NCI-H226 (cell line): ENCODE results near the gene CCDC154.

ENCODE experiments used
- DNase-seq: peaks from one replicate; pipeline ENCODE4 v3.0.0-alpha.2; 2015

Gene CCDC154

GRCh38 chr16:1420111-1420539 lies 24.2 kb downstream of the CCDC154 start:
- DNase-seq = no peak

GRCh38 chr16:1416521-1416941 lies 27.8 kb downstream of the CCDC154 start:
- DNase-seq = peak; percentile 22

DNA sequence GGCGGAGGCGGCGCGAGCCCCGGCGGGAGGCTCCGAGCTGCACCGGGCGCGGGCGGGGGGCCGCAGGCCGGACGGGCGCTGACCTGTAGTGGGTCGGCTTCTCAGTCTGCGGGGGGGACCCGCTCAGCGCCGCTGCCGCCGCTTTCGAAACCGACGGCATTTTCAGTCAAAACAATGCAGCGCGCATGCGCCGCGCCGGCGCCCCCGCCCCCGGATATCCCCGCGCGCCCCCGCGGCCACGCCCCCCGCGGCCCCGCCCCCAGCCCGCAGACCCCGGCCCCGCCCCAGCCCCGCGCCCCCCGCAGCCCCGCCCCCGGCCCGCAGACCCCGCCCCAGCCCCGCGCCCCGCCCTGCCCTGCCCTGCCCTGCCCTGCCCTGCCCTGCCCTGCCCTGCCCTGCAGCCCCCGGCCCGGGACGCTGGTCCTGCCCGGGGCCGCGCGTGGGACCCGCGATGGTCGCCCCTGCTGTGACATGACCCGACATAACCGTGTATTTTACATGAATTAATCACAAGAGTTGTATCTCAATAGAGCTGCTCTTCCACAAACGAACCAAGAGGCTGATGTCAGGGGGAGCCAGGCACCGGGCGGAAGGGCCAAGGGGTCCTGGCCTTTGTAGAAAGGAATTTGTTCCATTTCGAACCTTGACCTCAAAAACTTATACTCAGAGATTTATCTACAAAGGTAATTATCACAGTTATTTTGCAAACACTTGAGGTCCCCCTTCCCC lies 29.7 kb downstream of the CCDC154 start, which contains the start of gene UNKL:
UNKL (minus strand) TSS at position 173 of the 729 bp plus-strand sequence; CDS start at position 160, 13 bp downstream.
- no peak for DNase-seq

GRCh38 chr16:1413684-1414531 lies 30.4 kb downstream of the CCDC154 start:
- peak; percentile 24 for DNase-seq

DNA sequence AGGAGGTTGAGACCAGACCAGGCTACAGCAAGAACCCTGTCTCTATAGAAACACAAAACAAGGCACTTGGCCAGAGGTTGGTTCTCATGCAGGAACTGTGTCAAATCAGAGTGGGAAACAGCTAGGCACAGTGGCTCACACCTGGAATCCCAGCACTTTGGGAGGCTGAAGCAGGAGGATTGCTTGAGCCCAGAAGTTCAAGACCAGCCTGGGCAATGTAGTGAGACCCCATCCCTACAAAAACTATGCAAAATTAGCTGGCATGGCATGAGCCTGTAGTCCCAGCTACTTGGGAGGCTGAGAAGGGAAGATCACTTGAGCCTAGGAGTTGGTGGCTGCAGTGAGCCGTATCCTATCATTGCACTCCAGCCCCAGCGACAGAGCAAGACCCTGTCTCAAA lies 31.5 kb downstream of the CCDC154 start:
- no peak for DNase-seq

DNA sequence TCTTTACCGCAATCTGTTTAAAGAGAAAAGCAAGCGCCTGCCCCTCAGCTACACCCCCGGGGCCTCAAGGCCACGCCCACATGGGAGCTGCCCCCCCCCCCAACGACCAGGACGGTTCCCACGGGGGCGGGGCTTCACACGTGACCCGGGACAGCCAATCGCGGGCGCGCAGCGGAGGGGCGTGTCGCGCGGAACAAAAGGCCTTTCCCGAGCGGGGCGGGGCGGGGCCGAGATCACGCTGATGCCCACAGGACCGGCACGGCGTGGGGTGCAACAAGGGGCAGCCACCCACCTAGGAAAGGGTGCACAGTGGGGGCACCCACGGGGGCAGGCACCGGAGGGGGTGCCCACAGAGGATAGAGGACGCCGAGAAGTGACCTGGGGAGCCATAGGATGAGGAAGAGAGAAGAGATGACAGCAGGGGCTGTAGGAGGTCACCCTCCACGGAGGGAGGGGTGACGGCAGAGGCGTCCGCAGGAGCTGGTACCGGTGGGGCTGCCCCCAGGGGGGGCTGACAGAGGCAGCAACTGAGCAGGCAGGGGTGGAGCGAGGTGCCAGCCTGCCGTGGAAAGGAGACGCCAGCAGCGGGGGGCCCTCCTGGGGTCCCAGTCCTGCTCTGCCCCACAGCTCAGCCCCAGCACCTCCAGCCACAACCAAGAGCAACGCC lies 36.1 kb downstream of the CCDC154 start:
- DNase-seq = peak; percentile 68

GRCh38 chr16:1407753-1408152 lies 36.6 kb downstream of the CCDC154 start:
- no peak for DNase-seq

GRCh38 chr16:1403733-1404132 lies 40.6 kb downstream of the CCDC154 start:
- no peak for DNase-seq

DNA sequence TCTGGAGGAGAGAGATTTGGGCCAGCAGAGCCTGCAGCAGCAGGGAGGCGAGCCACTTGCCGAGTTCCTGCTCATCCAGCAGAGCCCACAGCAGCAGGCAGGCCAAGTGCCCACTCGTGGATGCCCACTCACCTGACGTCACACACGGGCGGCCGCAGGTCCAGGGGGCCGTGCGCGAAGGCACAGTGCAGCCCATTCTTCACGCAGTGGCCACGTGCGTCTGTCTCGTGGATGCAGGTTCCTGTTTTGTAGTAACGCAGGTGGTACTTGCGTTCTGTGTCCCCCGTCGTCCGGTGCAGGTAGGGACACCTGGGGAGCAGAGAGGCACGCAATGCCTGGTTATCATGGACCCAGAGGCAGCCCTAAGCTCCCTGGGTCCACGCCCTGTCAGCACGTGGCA lies 41.3 kb downstream of the CCDC154 start:
- DNase-seq = no peak

DNA sequence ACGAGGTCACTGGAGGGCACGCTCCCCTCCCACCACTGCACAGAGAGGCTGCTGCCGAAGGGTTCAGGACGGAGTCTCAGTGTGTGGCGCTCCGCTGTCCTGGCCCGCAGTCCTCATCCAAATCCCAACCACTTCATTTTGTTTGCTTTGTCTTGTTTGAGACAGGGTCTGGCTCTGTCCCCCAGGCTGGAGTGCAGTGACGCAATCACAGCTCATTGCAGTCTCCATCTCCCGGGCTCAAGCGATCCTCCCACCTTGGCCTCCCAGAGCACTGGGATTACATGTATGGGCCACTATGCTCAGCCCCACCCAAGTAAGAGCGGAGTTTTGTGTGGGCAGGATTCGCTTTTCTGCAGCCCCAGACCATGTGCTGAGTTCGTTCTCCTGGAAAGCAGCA lies 42.6 kb downstream of the CCDC154 start:
- DNase-seq = no peak

GRCh38 chr16:1401061-1401757 lies 43.1 kb downstream of the CCDC154 start:
- no peak for DNase-seq

DNA sequence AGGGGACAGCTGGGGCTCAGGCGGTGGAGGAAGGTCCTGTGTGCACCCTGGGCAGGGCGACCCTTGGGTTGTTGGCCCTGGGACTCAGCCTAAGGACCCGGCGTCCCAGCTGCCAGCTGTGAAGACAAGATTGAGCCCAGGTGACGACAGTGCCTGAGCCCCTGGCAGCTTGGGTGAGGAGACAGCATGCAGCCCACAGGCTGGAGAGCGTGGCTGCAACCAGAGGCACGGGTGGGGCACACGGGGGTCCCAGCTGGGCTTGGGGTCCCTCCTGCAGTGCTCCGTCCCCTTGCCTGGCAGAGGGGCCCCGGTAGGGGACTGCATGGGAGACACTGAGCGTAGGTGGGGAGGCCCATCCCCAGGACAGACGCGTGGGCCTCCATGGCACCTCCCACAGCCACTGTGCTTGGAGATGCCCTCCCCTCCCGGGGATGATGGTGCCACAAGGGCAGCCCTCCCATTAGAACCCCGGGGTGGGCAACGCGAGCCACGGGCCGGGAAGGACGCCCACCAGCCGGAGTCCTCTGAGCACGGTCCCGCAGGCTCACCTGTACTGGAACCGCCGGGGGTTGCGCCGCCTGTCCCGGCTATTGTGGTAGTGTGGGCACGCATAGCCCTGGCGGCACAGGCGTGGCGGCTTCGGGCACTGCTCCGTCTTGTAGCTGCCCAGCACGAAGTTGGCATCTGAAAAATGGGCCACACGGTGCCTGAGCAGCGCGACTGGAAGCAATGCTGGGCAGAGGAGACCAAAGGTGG lies 45.4 kb downstream of the CCDC154 start:
- no peak for DNase-seq

DNA sequence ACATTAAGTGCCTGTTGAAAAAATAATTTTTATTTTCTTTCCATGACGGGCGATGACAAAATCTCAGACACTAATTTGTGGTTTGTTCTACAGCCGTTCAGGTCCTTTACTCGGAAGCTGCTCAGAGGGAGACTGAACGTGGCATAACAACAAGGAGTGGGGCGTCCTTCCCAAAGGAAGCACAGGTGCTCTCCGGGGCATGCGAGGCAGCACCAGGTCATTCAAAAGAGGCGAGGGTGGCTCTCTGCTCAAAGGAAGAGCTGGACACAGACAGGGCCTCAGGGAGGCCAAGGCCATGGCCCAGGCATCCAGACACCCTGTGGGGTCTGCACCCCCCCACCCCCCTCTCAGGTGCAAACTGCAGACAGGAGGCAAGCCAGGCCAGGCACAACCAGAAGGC lies 46.0 kb downstream of the CCDC154 start:
- DNase-seq = no peak

DNA sequence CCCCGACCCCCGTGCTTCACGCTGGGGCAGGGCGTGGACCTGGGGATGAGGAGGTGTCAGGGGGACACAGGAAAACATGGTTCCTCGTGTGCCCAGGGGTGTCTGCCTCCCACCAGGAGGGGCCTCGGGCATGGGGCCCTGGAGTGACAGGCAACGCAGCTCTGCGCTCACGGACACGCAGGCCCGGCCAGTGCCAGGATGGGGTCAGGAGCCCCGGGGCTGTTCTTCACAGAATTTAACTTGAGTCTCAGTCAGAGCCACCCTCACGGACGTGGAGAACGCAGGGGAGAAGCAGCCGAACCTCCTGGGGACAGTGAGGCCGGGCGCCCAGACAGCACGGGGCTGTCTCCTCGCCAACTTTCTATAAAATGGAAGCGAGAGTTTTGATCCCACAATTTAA lies 46.6 kb downstream of the CCDC154 start:
- no peak for DNase-seq

- DNase-seq = no peak
Observed at GRCh38 chr16:1395444-1396031, 48.8 kb downstream of the CCDC154 start.

DNA sequence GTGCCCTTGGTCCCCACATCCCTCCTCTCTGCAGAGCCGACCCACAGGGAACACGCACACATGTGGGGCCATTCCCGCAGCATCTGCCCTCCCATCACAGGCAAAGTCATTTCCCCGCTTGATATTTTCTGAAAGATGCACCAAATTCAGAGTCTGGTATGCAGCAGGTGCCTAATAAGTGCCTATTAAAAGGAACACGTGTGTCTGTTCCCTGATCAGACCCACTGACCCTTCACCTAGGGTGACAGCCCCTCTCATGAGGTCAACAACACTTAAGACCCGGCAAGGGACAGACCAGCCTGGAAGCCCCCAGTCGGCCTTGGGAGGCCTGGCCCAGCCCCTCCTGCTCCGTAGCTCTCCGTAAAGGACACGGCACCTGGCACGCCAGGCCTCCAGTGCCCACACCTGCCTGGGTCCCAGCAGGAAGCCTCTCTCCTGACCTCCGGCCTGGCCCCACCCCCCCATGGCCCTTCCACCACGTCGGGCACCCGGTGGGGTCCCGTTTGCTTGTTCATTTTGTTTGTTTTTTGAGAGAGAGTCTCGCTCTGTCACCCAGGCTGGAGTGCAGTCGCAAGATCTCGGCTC lies 49.9 kb downstream of the CCDC154 start:
- no peak for DNase-seq

- DNase-seq = no peak
Observed at GRCh38 chr16:1393613-1394176, 50.7 kb downstream of the CCDC154 start.

- no peak for DNase-seq
Observed at GRCh38 chr16:1392826-1393225, 51.5 kb downstream of the CCDC154 start.

GRCh38 chr16:1390239-1390779 lies 54.0 kb downstream of the CCDC154 start:
- no peak for DNase-seq

- DNase-seq = no peak
Observed at GRCh38 chr16:1389762-1390161, 54.6 kb downstream of the CCDC154 start.

DNA sequence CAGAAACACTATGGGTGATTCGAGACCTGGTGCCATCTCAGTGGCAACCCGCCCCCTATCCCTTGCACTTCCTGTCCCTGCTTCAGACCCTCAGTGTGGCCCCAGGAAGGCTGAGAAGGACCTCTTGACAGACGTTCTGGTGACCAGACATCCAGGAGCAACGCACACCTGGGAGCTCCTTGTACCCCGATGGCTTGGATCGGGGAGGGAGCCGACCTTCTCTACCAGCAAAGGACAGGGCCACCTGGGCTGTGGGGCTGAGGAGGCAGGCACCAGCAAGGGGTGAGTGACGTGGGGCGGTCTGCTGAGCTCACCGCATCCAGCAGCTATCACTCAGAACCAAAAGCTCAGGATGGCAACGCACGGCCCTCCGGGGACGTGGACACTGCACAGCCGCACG lies 57.0 kb downstream of the CCDC154 start:
- no peak for DNase-seq
